HG03280 (cell line): ENCODE measurements around the gene TRAPPC5.

Experiments used
- ATAC-seq: cut with Tn5 transposase; IDR thresholded peaks from one replicate; pipeline ENCODE4 v1.9.1; 2021; ENCODE audit warnings: mild to moderate bottlenecking, moderate library complexity; ENCODE audit not compliant: unreplicated experiment

The TRAPPC5 gene

GRCh38 chr19:7674010-7675005 is 6.3 kb upstream of the TRAPPC5 start:
- no peak for ATAC-seq

- no peak for ATAC-seq
Measured at GRCh38 chr19:7676376-7676775, 4.3 kb upstream of the TRAPPC5 start.

GRCh38 chr19:7676854-7677253 is 3.8 kb upstream of the TRAPPC5 start, which contains the start of gene MCEMP1:
Gene MCEMP1, plus strand, starts transcription at chr19:7677090. Its CDS starts 31 bp downstream, at chr19:7677121.
- no peak for ATAC-seq

- no peak for ATAC-seq
Measured at GRCh38 chr19:7677669-7678311, 2.8 kb upstream of the TRAPPC5 start.

- no peak for ATAC-seq
Measured at GRCh38 chr19:7678971-7679751, 1.5 kb upstream of the TRAPPC5 start.

- no peak for ATAC-seq
Measured at GRCh38 chr19:7679771-7680605, 645 bp upstream of the TRAPPC5 start.

- ATAC-seq: peak; percentile 14
Measured at GRCh38 chr19:7681340-7682174, 924 bp downstream of the TRAPPC5 start.

- no peak for ATAC-seq
Measured at GRCh38 chr19:7682175-7682855, 1.7 kb downstream of the TRAPPC5 start.

GRCh38 chr19:7685546-7686445 is 5.2 kb downstream of the TRAPPC5 start:
- no peak for ATAC-seq

- ATAC-seq: no peak
Measured at GRCh38 chr19:7687177-7687576, 6.5 kb downstream of the TRAPPC5 start.

- ATAC-seq: no peak
Measured at GRCh38 chr19:7689165-7689564, 8.5 kb downstream of the TRAPPC5 start.

- no peak for ATAC-seq
Measured at GRCh38 chr19:7690779-7691258, 10.2 kb downstream of the TRAPPC5 start.

- no peak for ATAC-seq
Measured at GRCh38 chr19:7691497-7691896, 10.9 kb downstream of the TRAPPC5 start.

GRCh38 chr19:7692417-7693088 is 11.9 kb downstream of the TRAPPC5 start:
- ATAC-seq: no peak

GRCh38 chr19:7694499-7694898 is 13.9 kb downstream of the TRAPPC5 start:
- no peak for ATAC-seq

- ATAC-seq: no peak
Measured at GRCh38 chr19:7697721-7698287, 17.2 kb downstream of the TRAPPC5 start.

- no peak for ATAC-seq
Measured at GRCh38 chr19:7698583-7698982, 17.9 kb downstream of the TRAPPC5 start.
